GM12892 (cell line): ENCODE results near the gene AFF3.

Source experiments
- POLR2A ChIP-seq: IDR thresholded peaks from 2 replicates; pipeline ENCODE4 v1.6.1; 2011; ENCODE audit warnings: low read depth, low read length, control low read depth
- POLR2AphosphoS5 ChIP-seq: IDR thresholded peaks from 2 replicates; pipeline ENCODE4 v1.6.1; 2011; ENCODE audit warnings: low read depth, low read length, control low read depth
- TAF1 ChIP-seq: IDR thresholded peaks from 2 replicates; pipeline ENCODE4 v1.6.1; 2011; ENCODE audit warnings: low read depth, mild to moderate bottlenecking, control low read depth, low read length, borderline replicate concordance

GRCh38 chr2:99880148-99880963 is 262.0 kb downstream of the AFF3 start:
- TF ChIP-seq POLR2A: no peak
- TF ChIP-seq POLR2AphosphoS5: no peak
- TF ChIP-seq TAF1: no peak
